COLO668 (cell line): ENCODE data around the gene TP53I11.

Experiments used
- DNase-seq: peaks from one replicate; lab custom pipeline; 2025; ENCODE audit not compliant: unreplicated experiment; lab: John Stamatoyannopoulos, UW

The TP53I11 gene

GRCh38 chr11:44887636-44888035 lies 63.0 kb downstream of the TP53I11 start:
- no peak for DNase-seq

DNA sequence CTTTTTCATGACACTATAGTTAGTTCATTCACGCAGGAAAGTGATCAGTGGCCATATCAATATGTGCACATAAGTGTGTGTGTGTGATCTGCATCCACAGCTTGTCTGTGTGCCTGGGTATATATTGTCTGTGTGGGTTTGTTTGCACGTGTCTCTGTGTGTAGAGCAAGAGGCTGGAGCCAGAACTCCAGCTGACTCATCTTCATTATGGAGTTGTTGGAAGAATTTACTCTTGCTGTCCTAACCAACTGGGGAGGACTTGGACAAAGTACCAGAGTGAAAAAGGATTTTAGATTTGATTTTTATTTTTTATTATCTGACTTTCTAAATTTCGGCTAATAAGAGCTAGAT lies 63.9 kb downstream of the TP53I11 start:
- no peak for DNase-seq

GRCh38 chr11:44885919-44886789 lies 64.5 kb downstream of the TP53I11 start:
- no peak for DNase-seq

- DNase-seq: no peak
Measured at GRCh38 chr11:44885065-44885810, 65.4 kb downstream of the TP53I11 start.

DNA sequence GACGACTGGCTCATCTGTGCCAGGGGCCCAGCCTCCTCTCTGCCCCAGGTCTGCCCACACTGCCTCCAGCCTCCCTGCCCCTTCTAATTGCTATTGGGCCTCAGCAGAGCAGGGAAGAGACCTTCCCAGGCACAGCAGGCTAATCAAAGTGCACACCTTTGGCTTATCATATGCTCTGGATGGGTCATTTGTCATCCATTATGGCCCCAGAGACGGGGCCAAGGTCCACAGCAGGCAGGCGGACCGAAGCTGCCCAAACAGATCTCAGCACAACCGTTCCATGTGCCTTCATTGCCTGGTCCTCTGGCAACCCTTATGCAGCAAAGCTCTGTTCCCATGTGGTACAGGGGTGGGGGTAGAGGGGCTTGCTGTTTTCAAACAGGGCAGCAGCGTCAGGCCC lies 66.6 kb downstream of the TP53I11 start:
- DNase-seq: no peak

GRCh38 chr11:44883277-44883676 lies 67.4 kb downstream of the TP53I11 start:
- no peak for DNase-seq
